ENCODE data around the gene SLC26A4. TPM values are rescaled to one million over a fixed set of nuclear protein-coding genes. Genes with fewer than 3 reads are reported as not detected.

SLC26A4 gene
- total RNA-seq, 1 donor from 2014 or later, result 0.43 TPM

GRCh38 chr7:107687656-107688055 is 27.0 kb downstream of the SLC26A4 start:
- peaks cover 17% of the 10 kb centered on the region for H3K27me3 Mint-ChIP-seq
- H3K27ac Mint-ChIP-seq, result no peak overlapping the region

GRCh38 chr7:107689553-107689952 is 28.9 kb downstream of the SLC26A4 start:
- H3K4me1 Mint-ChIP-seq (ENCODE audit: low read depth), result peaks cover 3% of the 10 kb centered on the region
- H3K27me3 Mint-ChIP-seq, result peaks cover 28% of the 10 kb centered on the region
- no peak for TF ChIP-seq CTCF (IDR thresholded peaks at IDR 0.05; ENCODE audit: unreplicated experiment)
- H3K27ac Mint-ChIP-seq, result no peak overlapping the region
- no peaks in the 10 kb centered on the region for H3K36me3 Mint-ChIP-seq (ENCODE audit: insufficient read depth)
- H3K9me3 Mint-ChIP-seq (ENCODE audit: low read depth), result no peaks in the 10 kb centered on the region
- DNase-seq (ENCODE audit: low spot score, unreplicated experiment), result no peak
- no peak overlapping the region for H3K4me3 Mint-ChIP-seq (ENCODE audit: low read depth)

More at GRCh38 chr7:107687656-107688055, 27.0 kb downstream of the SLC26A4 start:
- TF ChIP-seq CTCF (IDR thresholded peaks at IDR 0.05; ENCODE audit: unreplicated experiment), result no peak
- no peaks in the 10 kb centered on the region for H3K36me3 Mint-ChIP-seq (ENCODE audit: insufficient read depth)
- H3K4me3 Mint-ChIP-seq (ENCODE audit: low read depth), result no peak overlapping the region
- peaks cover 3% of the 10 kb centered on the region for H3K4me1 Mint-ChIP-seq (ENCODE audit: low read depth)
- H3K9me3 Mint-ChIP-seq (ENCODE audit: low read depth), result no peaks in the 10 kb centered on the region
- no peak for DNase-seq (ENCODE audit: low spot score, unreplicated experiment)

- Mint-ChIP-seq H3K4me1 (ENCODE audit: low read depth) (peaks cover 3% of the 10 kb centered on the region), H3K27me3 (peaks cover 26% of the 10 kb centered on the region)
These were observed 29.5 kb downstream of the SLC26A4 start for GRCh38 chr7:107690084-107690483.

GRCh38 chr7:107690611-107691010 is 30.0 kb downstream of the SLC26A4 start:
- DNase-seq (ENCODE audit: low spot score, unreplicated experiment), result no peak
- TF ChIP-seq CTCF (IDR thresholded peaks at IDR 0.05; ENCODE audit: unreplicated experiment), result no peak
- Mint-ChIP-seq H3K27me3 (peaks cover 23% of the 10 kb centered on the region), H3K27ac (no peak overlapping the region), H3K4me3 (ENCODE audit: low read depth) (no peak overlapping the region), H3K36me3 (ENCODE audit: insufficient read depth) (no peaks in the 10 kb centered on the region), H3K4me1 (ENCODE audit: low read depth) (peaks cover 3% of the 10 kb centered on the region), H3K9me3 (ENCODE audit: low read depth) (no peaks in the 10 kb centered on the region)

More at GRCh38 chr7:107690084-107690483, 29.5 kb downstream of the SLC26A4 start:
- H3K27ac Mint-ChIP-seq, result no peak overlapping the region
- no peaks in the 10 kb centered on the region for H3K36me3 Mint-ChIP-seq (ENCODE audit: insufficient read depth)
- DNase-seq (ENCODE audit: low spot score, unreplicated experiment), result no peak
- H3K9me3 Mint-ChIP-seq (ENCODE audit: low read depth), result no peaks in the 10 kb centered on the region
- no peak overlapping the region for H3K4me3 Mint-ChIP-seq (ENCODE audit: low read depth)
- TF ChIP-seq CTCF (IDR thresholded peaks at IDR 0.05; ENCODE audit: unreplicated experiment), result no peak

GRCh38 chr7:107691716-107692115 is 31.1 kb downstream of the SLC26A4 start:
- Mint-ChIP-seq H3K4me3 (ENCODE audit: low read depth) (no peak overlapping the region), H3K27me3 (peaks cover 21% of the 10 kb centered on the region), H3K27ac (no peak overlapping the region), H3K9me3 (ENCODE audit: low read depth) (no peaks in the 10 kb centered on the region), H3K36me3 (ENCODE audit: insufficient read depth) (no peaks in the 10 kb centered on the region), H3K4me1 (ENCODE audit: low read depth) (peaks cover 3% of the 10 kb centered on the region)
- DNase-seq (ENCODE audit: low spot score, unreplicated experiment), result no peak
- no peak for TF ChIP-seq CTCF (IDR thresholded peaks at IDR 0.05; ENCODE audit: unreplicated experiment)

Measured in progenitor cell of endocrine pancreas (in vitro differentiated cells).